DMS153 (cell line): ENCODE measurements around the gene CLCF1.

Experiments
- DNase-seq: peaks from one replicate; lab custom pipeline; 2025; lab: John Stamatoyannopoulos, UW

CLCF1 gene

DNA sequence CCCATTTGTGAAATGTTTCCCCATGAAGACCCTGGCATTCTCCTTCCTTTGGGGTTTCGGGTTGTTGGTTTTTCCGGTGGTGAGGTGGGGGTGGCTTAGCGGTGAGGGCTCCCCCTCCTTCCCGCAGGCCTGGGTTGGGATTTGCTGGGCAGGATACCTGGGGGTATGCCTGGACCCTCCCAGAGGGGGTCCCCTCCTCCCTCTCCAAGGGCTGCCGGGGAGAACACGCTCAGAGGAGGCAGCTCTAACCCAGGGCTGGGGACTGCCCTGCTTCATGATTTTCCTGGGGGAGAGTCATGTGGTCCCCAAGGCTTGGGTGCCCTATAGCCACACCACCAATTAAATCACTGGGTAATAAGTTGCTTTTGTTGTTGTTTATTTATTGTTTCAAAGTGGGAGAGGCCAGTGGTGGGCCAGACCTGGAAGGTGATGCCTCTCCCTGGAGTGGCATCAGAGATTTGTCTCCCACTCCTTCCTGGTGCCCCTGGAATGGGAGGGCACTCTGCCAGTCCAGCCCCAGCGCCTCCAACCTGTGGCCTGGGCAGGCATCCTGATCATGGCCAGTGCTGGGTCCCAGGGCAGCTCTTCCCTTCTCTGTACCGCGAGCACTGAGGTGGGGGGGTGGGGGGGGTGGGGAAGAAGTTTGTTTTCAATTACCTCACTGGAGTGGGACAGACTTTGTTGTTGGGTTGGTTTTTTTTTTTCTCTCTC lies 1.3 kb upstream of the CLCF1 start:
- DNase-seq = no peak

DNA sequence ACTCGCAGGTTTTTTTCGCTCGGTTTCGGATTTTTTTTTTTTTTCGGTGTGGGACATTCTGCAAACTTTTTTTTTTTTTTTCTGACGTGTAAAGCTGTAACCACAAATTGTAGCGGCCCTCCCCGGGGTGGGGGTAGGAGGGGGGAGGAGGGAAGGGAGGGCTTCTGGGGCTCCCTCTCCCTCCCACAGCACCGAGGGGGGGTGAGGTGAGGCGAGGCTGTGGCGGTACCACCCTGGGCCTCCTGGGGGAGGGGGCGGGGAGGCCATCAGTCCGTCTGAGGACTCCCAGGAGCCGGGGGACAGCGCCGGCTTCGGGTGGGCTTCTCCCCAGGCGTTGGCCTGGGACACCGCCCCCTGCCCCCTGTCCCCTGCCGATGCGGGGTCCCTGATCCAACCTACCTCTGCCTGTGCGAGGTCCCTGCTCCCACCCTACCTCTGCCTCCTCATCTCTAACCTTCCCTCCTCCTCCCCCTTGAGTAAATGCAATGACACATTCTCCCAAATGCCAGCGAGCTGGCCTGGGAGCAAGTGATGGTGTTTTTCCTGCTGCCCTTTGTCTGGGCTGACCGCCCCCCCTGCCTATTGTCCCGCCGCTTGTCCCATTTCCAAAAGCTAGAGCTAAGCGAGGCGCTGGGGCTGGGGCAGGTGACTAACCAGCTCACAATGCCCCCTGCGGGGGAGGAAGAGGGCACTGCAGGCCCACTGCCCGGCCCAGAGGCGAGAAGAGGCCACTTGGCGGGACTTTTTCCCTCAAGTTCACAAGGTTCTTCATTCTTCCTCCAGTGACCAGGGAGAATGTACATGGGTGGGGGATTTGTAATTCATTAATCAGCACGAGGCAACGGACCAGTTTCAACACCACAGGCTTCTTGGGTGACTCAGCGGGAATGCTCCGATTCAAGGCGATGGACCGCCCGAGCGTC lies 511 bp upstream of the CLCF1 start:
- peak; percentile 20 for DNase-seq

DNA sequence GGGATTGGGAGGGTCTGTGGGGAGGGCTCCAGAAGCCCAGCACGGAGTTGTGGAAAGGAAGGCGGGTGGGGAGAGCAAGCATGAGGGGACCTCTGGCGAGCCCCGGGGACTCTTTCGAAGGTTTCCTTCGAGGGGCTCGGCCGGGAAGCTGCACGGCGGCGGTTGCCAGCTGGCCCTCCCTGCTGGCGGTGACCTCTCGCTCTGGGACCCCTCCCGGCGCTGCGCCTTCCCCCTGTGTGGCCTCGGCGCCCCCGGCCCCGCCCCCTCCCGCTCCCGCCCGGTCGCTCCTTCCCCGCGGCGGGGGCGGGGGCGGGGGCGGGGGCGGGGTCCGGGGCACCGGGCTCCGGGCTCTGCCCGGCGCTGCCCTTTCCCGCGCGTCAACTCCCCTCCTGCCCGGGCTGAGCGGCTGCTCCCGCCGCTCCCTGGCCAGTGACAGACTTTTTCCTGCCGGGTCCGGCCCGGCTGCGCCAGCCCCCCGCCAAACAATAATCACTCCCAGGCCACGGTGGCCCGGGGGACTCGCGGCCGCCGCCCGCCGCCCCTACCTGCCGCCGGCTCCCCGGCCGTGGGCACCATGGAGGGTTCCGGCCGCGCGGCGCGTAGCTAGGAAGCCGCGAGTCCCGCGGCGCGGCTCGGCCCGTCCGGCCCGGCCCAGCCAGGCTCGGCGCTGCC lies 941 bp downstream of the CLCF1 start:
- no peak for DNase-seq

DNA sequence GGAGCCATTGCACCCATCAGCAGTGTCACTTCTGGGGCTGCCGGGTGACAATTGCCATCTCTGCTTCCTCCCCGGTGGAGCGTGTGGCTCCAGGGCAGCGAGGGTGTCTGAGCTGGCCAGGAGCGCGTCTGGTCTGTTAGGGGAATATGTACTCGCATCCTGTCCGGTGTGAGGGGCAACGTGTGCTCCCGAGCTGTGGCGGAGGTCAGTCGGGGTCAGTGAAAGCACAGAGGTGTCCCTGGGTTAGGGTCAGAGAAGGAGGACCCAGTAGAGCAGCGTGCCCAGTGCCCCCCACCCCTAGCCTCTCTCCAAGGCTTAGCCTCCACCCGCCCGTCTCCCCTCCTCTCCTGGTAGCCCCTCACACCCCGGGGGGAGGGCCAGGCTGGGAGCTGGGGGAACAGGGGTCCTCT lies 1.5 kb downstream of the CLCF1 start:
- no peak for DNase-seq

DNA sequence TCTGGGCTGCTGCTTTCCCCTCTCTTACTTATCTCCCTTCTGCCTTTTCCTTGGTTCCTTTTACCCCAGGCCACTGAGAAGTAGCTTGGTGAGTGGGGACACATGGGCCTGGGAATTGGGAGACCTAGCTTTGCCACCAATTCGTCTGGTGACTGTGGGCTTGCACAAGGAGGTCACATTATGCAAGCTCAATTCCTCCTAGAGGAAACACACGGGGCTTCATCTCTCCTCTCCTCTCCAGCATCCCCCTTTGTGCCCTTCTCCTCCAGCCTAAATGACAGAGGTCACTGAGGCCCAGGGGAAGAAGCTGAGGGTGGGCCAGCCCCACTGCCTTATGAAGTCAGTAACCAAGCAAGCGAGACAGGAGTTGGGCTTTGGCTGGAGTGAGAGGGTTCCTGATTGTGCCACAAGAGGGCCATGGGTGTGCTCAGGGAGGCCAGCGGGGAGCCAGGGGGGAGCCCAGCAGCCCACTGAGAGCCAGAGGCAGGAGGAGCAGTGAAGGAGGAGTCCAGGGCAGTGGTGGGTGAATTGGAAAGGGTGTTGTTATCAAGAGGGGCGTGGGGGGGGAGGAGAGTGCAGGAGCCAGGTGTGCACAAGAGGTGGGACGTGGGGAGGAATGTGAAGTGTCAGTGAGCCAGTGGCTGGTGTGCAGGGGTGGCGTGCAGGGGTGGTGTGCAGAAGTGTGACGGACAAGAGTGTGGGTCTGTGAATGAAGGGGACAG lies 2.0 kb downstream of the CLCF1 start:
- no peak for DNase-seq

DNA sequence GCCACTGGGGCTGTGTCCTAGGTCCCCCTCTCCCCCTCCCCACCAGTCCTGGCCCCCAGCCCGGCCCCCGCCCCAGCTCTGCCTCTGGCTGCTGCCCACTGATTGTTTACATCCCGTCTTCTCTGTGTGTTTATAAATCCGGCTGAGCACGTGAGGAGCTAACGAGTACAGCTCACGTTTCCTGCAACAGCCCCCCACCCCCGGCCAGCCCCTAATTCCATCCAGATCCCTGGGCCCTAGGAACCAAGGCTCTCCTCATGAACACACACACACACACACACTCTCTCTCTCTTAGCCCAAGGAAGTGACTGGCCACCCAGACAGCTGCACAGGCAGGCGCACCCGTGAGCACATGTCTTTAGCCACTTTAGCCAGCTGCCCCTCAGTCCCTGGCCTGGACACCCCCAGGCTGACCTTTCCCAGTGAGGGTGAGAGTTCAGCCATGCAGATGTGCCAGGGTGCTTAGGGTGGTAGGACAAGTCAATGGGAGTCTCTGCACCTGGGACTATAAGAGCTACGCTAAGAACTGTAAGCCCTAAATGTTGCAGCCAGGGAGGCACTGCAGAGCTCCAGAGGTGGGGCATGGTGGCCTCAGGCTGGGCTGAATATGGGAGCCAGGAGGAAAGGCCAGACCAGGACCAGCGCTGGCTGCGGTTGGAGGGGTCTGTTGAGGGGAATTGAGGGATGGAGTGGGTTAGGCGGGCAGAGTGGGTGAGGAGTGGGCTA lies 2.9 kb downstream of the CLCF1 start:
- DNase-seq = no peak

DNA sequence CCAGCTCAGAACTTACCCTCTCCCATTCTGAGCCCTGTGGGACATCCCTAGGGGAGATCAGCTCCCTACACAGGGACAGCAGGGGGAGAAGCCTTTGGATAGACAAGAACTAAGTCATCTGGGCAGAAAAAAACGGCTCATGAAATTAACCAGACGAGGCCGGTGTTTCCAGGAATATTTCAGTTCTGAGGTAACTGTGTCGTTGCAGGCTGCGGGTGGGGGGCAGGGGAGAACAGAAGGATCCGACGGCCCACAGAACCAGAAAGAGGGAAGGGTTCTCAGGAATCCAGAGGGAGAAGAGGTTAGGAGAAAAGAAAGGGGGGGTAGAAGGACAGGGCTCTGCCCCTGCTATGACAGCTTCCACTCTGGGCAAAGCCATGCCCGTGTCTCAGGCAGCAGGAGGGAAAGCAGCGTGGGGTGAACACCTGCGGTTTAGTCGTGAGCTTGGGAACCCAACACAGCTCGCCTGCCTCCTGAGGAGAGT lies 3.6 kb downstream of the CLCF1 start:
- no peak for DNase-seq

DNA sequence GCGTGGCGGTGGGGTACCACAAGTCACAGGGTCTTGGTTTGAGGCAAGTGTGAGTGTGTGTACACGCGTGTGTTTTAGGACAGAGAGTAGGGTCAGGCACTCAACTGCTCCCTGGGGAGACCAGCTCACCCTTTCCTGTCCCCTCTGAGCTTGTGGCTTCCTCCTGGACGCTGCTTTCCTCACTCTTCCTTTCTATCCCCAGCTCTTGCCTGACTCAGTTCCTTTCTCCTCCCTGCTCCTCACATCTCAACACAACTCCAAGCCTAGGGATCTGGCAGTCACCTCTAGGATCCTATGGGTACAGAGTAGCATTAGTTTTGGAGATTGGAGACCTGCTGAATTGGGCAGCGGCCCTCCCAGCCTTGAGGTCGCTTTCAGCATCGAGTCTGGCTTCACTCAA lies 4.1 kb downstream of the CLCF1 start:
- DNase-seq = no peak

DNA sequence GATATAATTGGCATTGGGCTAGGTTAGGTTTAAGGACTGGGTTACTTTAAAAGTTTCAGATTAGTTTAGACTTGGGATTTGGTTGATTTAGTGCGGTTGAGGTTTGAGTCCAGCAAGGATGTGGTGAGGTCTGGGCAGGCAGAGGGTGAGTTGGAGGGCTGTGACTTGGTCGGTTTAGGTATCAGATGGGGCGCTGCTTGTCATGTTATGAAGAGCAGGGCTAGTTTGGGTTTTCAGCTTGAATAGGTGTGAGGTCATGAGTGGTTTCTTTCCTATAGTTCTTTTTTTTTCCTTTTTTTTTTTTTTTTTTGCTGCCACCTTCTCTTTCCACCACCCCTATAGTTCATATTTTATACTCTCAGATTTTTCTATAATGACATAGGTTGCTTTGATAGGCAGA lies 4.8 kb downstream of the CLCF1 start:
- no peak for DNase-seq

DNA sequence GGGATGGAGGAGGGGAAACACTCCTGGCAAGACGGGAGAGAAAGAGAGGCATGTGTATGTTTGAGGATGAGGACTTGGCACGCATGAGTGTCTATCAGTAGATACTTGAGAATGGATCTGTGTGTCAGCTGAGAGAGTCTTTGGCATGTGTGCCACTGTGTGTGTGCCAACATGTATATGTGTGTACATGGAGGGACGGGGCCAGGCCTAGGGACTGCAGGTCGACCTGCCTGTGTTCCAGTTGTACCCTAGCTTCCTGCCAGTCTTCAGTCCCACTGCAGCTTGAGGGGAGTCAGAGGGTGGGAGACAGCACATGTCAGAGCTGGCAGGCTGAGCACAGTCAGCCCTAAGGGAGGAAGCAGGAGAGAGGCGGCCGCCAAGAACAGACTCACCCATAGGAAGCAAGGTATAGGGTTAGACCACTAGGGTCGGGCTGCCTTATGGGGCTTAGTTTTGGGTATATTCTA lies 5.6 kb downstream of the CLCF1 start:
- DNase-seq = no peak

DNA sequence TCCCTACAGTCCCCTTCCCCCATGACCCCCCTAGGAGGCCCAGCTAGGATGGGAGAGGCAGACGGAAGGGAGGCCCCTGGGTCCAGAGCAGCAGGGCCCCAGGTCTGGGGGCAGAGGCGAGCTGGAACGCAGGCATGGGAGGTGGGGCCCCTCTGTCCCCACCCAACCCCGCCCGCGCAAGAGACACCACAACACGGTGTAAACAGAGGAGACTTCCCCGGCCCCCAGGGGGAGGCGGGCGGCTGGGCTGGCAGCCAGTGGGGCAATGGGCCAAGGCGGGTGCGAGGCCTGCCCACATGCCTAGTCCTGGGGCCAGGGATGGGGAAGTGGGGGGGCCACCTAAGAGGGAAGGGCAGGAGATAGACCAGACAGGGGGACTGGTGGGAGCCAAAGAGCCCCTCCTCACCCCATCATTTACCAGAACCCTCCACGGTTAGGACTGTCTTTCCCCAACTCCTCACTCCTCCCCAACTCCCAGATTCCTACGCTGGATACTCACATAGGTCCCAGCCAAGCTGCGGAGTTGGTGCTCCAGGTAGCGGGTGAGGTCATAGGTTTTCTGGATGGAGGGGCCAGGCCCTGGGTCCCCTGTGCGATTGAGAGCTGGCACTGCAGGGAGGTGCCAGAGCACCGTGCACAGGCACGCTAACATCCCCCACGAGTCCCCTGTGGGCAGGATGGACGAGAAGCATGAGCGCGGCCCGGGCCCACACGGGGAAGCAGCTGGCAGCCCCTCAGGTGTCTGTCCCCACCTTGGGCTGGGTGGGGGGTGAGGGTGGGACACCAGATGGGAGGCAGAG lies 6.2 kb downstream of the CLCF1 start:
- no peak for DNase-seq

DNA sequence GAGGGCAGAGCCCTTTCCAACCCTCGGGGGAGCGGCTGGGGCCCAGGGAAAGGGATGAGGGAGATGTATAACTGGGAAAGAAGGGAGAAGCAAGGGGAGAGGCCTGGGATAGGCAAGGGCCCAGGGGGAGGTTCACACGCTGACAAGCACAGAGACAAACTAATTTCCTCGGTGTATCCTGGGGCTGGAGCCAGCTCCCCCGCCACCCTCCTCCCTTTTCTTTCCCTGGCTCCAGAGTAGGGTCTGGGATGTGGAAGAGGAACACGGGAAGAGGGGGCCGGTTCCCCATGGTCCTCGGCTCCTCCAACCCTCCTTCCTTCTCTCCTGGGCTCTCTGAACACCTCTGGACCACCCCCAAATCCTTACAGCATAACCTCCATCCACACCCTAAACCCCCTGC lies 6.9 kb downstream of the CLCF1 start:
- DNase-seq = no peak

DNA sequence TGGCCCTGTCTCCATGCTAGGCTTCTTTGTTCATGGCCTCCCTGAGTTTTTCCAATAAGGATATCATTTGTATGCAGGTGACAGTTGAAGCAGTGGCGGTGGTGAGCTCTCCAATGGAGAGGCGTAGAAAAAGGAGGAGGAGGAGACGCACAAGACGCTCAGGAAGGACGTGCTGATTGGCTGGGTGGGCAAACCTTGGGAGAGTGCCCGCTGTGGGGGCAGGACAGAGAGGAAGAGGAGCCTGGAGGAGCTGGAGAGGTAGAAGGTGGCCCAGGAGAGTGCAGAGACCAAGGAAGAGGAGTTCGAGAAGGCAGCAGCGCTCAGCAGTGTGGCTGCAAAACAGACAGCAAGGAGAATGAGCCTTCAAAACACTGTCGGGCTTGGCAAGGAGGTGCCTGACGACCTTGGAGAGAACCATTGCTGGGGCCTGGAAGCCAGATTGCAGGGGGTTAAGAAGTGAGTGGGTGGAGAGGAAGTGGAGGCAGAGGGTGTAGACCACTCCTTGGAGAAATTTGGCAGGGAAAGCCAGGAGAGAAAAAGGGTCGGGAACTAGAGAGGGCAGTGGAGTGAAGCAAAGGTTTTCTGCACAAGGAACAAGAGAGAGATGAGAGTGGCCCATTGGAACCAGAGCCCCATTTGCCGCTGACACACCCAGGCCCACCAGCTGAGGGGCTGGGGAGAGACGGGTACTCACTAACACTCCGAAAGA lies 7.5 kb downstream of the CLCF1 start:
- DNase-seq = no peak

DNA sequence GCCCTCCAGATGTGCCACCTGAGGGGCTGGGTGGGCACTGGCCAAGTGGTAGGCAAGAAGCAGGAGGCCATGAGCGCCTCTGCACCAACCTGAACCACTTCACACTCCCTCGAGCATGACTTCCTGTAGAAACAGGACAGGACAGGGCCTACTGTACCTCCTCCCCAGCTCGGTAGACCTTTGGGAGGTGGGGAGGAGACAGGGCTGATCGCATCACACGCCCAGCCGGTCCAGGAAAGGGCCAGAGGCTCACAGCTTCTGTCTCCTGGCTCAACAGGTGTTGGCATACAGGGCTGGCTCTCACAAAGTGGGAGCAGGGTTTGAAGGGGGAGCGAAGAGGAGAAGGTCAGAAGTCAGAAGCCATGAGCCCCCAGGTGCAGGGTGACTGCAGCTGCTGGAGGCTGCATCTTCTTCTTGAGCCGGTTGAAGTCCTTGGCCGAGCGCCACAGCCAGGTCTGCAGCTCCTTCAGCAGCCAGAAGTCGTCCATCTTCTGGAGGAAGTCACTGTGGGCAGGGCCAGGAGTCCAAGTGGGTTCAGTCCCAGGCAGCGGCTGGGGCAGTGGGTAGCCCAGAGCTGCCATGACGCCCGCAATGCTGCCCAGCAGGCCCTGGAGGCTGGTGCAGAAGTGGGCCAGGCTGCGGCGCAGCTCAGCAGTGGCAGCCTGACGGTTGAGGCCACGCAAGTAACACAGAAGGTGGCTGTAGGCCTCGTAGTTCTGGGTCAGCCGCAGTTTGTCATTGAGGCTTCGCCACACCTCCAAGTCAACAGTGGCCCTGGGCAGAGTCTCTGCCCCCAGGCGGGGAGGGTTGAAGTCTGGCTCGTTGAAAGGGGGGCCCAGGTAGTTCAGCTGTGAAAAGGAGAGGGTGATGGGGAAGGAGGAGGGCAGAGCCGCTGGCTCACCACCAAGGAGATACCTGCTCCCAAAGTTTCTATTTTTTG lies 8.3 kb downstream of the CLCF1 start:
- DNase-seq = no peak

DNA sequence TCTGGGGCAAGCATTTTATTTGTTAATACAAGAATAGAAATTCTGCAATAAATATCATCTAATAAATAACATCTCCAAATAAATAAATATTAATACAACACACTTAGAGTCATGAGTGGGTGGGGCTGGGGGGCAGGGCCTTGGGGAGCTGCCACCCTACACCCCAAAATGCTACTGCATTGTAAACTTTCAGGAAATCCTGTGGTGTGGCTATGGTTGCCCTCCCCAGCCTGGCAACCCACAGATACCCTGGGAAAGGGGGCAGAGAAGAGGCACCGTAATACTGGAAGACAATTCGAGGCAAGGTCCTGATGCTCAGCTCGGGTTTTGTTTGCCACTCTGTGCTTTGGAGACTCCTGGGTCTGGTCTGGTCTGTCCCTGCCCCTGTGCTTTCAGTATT lies 9.2 kb downstream of the CLCF1 start:
- DNase-seq = no peak

DNA sequence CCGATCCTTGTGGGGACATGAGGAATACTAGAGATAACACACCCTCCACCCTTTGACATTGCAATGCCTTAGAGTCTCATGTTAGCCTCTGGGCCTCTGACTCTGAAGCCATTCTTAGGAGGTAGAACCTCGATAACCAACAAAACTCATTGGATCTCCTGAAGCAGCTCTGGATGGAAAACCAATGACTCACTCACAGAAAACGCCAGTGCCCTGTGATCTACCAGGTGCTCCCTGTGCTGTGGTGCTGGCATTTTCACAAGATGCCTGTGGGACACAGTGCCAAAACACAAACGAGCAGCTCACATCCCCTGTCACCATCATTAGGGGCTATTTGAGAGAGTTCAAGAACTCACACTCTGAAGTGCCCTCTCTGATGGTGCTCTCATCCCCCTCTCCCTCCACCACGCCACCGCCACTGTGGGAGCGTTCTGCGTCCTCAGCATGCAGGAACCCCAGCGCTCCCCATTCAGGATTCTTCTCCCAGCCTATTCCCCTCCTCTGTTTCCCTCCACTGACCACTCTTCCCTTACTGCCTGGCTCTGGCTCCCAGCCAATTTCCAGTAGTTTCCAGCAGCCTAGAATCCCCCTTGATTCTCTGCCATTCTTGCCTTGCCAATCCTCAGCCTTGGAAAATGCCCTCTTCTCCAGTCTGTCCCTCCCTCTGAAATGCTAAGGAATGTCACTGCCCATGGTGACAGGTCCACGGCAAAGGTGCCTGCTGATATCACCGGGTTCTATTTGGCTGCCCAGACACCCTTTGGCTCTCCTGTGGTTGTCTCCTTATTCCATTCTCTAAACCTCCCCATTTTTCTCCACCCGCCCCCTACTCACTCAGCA lies 15.3 kb downstream of the CLCF1 start:
- DNase-seq = no peak

DNA sequence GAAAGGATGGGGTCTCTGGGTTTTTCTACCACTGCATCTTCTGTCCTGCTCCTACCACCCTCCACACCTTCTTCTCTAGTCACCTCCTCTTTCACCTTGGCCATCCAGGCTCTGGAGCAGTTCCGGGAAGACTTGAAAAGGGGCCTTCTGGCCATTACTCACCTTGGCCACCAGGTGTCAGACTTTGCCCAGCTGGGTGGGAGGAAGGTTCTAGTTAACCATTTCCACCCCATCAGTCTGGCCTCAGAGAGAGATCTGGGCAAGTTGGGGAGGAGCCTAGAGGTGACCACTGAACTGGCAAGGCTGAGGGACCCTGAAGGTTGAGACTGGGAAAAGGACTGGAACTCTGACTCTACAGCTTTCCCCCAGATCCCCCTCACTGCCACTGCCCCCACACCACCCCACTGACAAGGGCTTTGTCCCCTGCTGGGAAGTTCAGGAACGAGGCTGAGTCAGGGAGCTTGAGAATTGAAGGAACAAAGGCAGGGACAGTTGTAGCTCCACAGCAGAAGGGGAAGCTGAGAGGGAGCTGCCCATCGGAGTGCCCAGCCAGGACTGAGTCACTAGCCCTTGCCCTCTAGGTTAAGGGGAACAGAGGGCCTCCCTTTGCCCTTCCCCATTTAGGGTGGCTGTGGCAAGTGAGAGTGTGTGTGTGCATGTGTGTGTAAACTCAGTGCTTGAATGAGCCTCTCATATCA lies 16.4 kb downstream of the CLCF1 start:
- peak; percentile 42 for DNase-seq
